H9 (cell line): ENCODE measurements around the gene ACVR1B. TPM values are rescaled to one million over a fixed set of nuclear protein-coding genes. Genes with fewer than 3 reads are reported as not detected.

ENCODE experiments used
- DNase-seq: peaks from one replicate; pipeline ENCODE4 v3.0.0-alpha.2; 2017
- H2AFZ ChIP-seq: one replicate; pipeline ENCODE4 v1.6.1; 2013; ENCODE audit warnings: mild to moderate bottlenecking, low read length, control low read depth, moderate library complexity
- H2AK5ac ChIP-seq: 2 replicates; pipeline ENCODE4 v1.6.1; 2013; ENCODE audit warnings: low read length, control low read depth, mixed read lengths; ENCODE audit not compliant: insufficient read length
- H2BK120ac ChIP-seq: one replicate; pipeline ENCODE4 v1.6.1; 2013; ENCODE audit warnings: low read depth, mild to moderate bottlenecking, low read length, control low read depth, inconsistent platforms; ENCODE audit not compliant: poor library complexity, severe bottlenecking
- H2BK12ac ChIP-seq: 2 replicates; pipeline ENCODE4 v1.6.1; 2013; ENCODE audit warnings: low read length, control low read depth, mixed read lengths, low read depth; ENCODE audit not compliant: insufficient read length
- H2BK15ac ChIP-seq: 2 replicates; pipeline ENCODE4 v1.6.1; 2013; ENCODE audit warnings: low read depth, low read length, control low read depth
- H2BK20ac ChIP-seq: one replicate; pipeline ENCODE4 v1.6.1; 2013; ENCODE audit warnings: low read depth, mild to moderate bottlenecking, low read length, control low read depth, inconsistent platforms; ENCODE audit not compliant: poor library complexity, severe bottlenecking
- H2BK5ac ChIP-seq: 2 replicates; pipeline ENCODE4 v1.6.1; 2013; ENCODE audit warnings: low read length, control low read depth, mixed read lengths; ENCODE audit not compliant: insufficient read length
- H3K14ac ChIP-seq: 2 replicates; pipeline ENCODE4 v1.6.1; 2013; ENCODE audit warnings: low read length, control low read depth; ENCODE audit not compliant: insufficient read depth
- H3K18ac ChIP-seq: 2 replicates; pipeline ENCODE4 v1.6.1; 2013; ENCODE audit warnings: low read depth, mild to moderate bottlenecking, mixed read lengths, low read length, control low read depth; ENCODE audit not compliant: insufficient read length
- H3K23ac ChIP-seq: 2 replicates; pipeline ENCODE4 v1.6.1; 2013; ENCODE audit warnings: low read length, control low read depth, mixed read lengths, low read depth; ENCODE audit not compliant: insufficient read length
- H3K23me2 ChIP-seq: 2 replicates; pipeline ENCODE4 v1.6.1; 2013; ENCODE audit warnings: low read depth, mild to moderate bottlenecking, mixed read lengths, low read length, control low read depth; ENCODE audit not compliant: insufficient read length, poor library complexity, severe bottlenecking
- H3K27ac ChIP-seq: 2 replicates; pipeline ENCODE4 v1.5.1; 2013; ENCODE audit warnings: low read length, control low read depth, mixed read lengths, low read depth; ENCODE audit not compliant: insufficient read length
- H3K27me3 ChIP-seq: 2 replicates; pipeline ENCODE4 v1.6.1; 2013; ENCODE audit warnings: low read length, control low read depth, inconsistent platforms; ENCODE audit not compliant: insufficient read depth
- H3K4ac ChIP-seq: 2 replicates; pipeline ENCODE4 v1.6.1; 2013; ENCODE audit warnings: low read depth, mild to moderate bottlenecking, control low read depth, inconsistent platforms, low read length, moderate library complexity
- H3K4me1 ChIP-seq: 2 replicates; pipeline ENCODE4 v1.6.1; 2013; ENCODE audit warnings: low read length, control low read depth, inconsistent platforms; ENCODE audit not compliant: insufficient read depth
- H3K4me2 ChIP-seq: 2 replicates; pipeline ENCODE4 v1.6.1; 2013; ENCODE audit warnings: low read length, control low read depth, mixed read lengths; ENCODE audit not compliant: insufficient read length, insufficient read depth
- H3K56ac ChIP-seq: 2 replicates; pipeline ENCODE4 v1.6.1; 2013; ENCODE audit warnings: low read depth, mild to moderate bottlenecking, mixed read lengths, low read length, control low read depth; ENCODE audit not compliant: insufficient read length
- H3K79me1 ChIP-seq: 2 replicates; pipeline ENCODE4 v1.6.1; 2013; ENCODE audit warnings: low read depth, mild to moderate bottlenecking, moderate library complexity, low read length, control low read depth, inconsistent platforms; ENCODE audit not compliant: insufficient read depth, poor library complexity, severe bottlenecking
- H3K79me2 ChIP-seq: 2 replicates; pipeline ENCODE4 v1.6.1; 2013; ENCODE audit warnings: low read length, control low read depth, inconsistent platforms; ENCODE audit not compliant: insufficient read depth
- H3K9ac ChIP-seq: 2 replicates; pipeline ENCODE4 v1.6.1; 2013; ENCODE audit warnings: low read length, control low read depth, mixed read lengths; ENCODE audit not compliant: insufficient read length; ENCODE audit errors: extremely low read depth
- H3K9me3 ChIP-seq: one replicate; pipeline ENCODE4 v1.6.1; 2013; ENCODE audit warnings: low read depth, low read length, inconsistent platforms; ENCODE audit not compliant: control insufficient read depth
- H3T11ph ChIP-seq: one replicate; pipeline ENCODE4 v1.6.1; 2013; ENCODE audit warnings: mild to moderate bottlenecking, low read length, control low read depth, inconsistent platforms
- H4K20me1 ChIP-seq: one replicate; pipeline ENCODE4 v1.6.1; 2013; ENCODE audit not compliant: control insufficient read depth, insufficient read length, insufficient read depth
- H4K5ac ChIP-seq: 2 replicates; pipeline ENCODE4 v1.6.1; 2013; ENCODE audit warnings: low read depth, mild to moderate bottlenecking, mixed read lengths, low read length, control low read depth; ENCODE audit not compliant: insufficient read length
- H4K8ac ChIP-seq: replicated peaks from 2 replicates; pipeline ENCODE4 v1.6.1; 2013; ENCODE audit warnings: low read length, control low read depth, mixed read lengths, low read depth; ENCODE audit not compliant: insufficient read length
- H4K91ac ChIP-seq: 2 replicates; pipeline ENCODE4 v1.6.1; 2013; ENCODE audit warnings: low read depth, mild to moderate bottlenecking, moderate library complexity, mixed read lengths, low read length, control low read depth; ENCODE audit not compliant: insufficient read length
- H3K27ac Mint-ChIP-seq, 3 experiments: 2 replicates in 2 of 3; 3 replicates in 1 of 3; pipeline ENCODE4 v1.8.0; 2020 to 2021; ENCODE audit warnings: mixed read lengths in 3 of 3, mild to moderate bottlenecking in 1 of 3, moderate library complexity in 1 of 3
- H3K27me3 Mint-ChIP-seq: 2 replicates; pipeline ENCODE4 v1.8.0; 2021; ENCODE audit warnings: low read depth, mild to moderate bottlenecking, moderate library complexity, mixed read lengths
- H3K36me3 Mint-ChIP-seq, 3 experiments: 2 replicates in 2 of 3; 3 replicates in 1 of 3; pipeline ENCODE4 v1.8.0; 2020 to 2021; ENCODE audit warnings: low read depth in 3 of 3, mixed read lengths in 3 of 3; ENCODE audit not compliant: insufficient read depth in 1 of 3
- H3K4me1 Mint-ChIP-seq, 2 experiments: 2 replicates each; pipeline ENCODE4 v1.8.0; 2020; ENCODE audit warnings: mixed read lengths in 2 of 2
- H3K4me3 Mint-ChIP-seq, 2 experiments: 2 replicates in 1 of 2; 3 replicates in 1 of 2; pipeline ENCODE4 v1.8.0; 2020 to 2021; ENCODE audit warnings: mild to moderate bottlenecking in 2 of 2, mixed read lengths in 2 of 2, moderate library complexity in 1 of 2
- H3K9me3 Mint-ChIP-seq, 2 experiments: 2 replicates in 1 of 2; 3 replicates in 1 of 2; pipeline ENCODE4 v1.8.0; 2020; ENCODE audit warnings: mild to moderate bottlenecking in 2 of 2, mixed read lengths in 2 of 2, moderate library complexity in 1 of 2
- WGBS: extraction: QIAGEN DNeasy Blood & Tissue Kit; methylation state at CpG from one replicate; pipeline ENCODE4 v1.1.7; 2013; ENCODE audit warnings: missing lambda C conversion rate, low lambda C conversion rate, mixed read lengths; ENCODE audit not compliant: insufficient read length; ENCODE audit errors: extremely low coverage; 5-methylcytosine and 5-hydroxymethylcytosine counted together
- total RNA-seq: library from RNA; stranded (reverse); gene quantifications from 2 replicates; pipeline ENCODE4 v1.2.1, GENCODE V29; 2021
- TF ChIP-seq, protein P1 (sequence below): fragments of 200-600 bp; sonication (generic); conservative IDR thresholded peaks from 3 replicates; pipeline ENCODE4 v1.8.0; 2021; ENCODE audit warnings: antibody characterized with exemption, mild to moderate bottlenecking

The ACVR1B gene
- total RNA-seq, 1 experiment from 2014 or later: 16.3 TPM

DNA sequence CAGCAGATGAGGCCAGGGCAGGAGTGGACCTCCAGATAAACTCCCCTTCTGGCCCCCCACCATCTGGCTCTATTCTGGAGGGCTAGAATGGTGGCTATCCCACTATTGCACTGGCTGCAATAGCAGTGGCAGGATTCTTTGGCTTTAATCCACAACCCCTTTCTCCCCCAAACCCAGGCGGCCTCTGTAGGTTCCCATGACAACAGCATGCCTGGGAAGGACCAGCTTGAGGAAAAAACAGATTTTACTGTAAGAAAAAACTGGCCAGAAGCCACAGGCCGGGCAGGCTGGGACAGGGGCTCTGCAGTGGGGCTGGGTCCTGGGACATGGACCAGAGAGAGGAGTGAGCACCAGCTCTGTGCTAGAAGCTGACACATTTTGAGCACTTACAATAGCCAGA lies 13.6 kb upstream of the ACVR1B start:
- H3K23ac ChIP-seq: no peak overlapping the region
- WGBS: no CpG with 5 or more reads among the region's 2 CpGs
- H3K79me1 ChIP-seq: no peaks in the 10 kb centered on the region
- no peaks in the 10 kb centered on the region for H4K20me1 ChIP-seq
- H2BK120ac ChIP-seq: no peak overlapping the region
- no peak overlapping the region for H3K9ac ChIP-seq
- Mint-ChIP-seq H3K27ac (no peak overlapping the region), H3K4me1 (peaks cover 12 to 15% of the 10 kb centered on the region in 2 experiments; a peak in 3 of 4 replicates), H3K27me3 (peaks cover 24% of the 10 kb centered on the region), H3K4me3 (no peak overlapping the region), H3K9me3 (no peaks in the 10 kb centered on the region), H3K36me3 (no peaks in the 10 kb centered on the region)
- no peak overlapping the region for H2BK5ac ChIP-seq
- no peaks in the 10 kb centered on the region for H3K79me2 ChIP-seq
- H3K4ac ChIP-seq: no peak overlapping the region
- H3K14ac ChIP-seq: no peak overlapping the region
- no peaks in the 10 kb centered on the region for H3K23me2 ChIP-seq
- no peak overlapping the region for H2BK20ac ChIP-seq
- no peak for DNase-seq
- H3K4me1 ChIP-seq: no peaks in the 10 kb centered on the region; the same call in 1 of the 2 replicates
- H3K4me2 ChIP-seq: no peak overlapping the region
- H3K18ac ChIP-seq: no peak overlapping the region
- H2AFZ ChIP-seq: no peak overlapping the region
- H4K5ac ChIP-seq: no peak overlapping the region
- no peak overlapping the region for H2AK5ac ChIP-seq
- H3K9me3 ChIP-seq: no peaks in the 10 kb centered on the region
- no peak overlapping the region for H3K56ac ChIP-seq
- TF ChIP-seq, protein P1, sequence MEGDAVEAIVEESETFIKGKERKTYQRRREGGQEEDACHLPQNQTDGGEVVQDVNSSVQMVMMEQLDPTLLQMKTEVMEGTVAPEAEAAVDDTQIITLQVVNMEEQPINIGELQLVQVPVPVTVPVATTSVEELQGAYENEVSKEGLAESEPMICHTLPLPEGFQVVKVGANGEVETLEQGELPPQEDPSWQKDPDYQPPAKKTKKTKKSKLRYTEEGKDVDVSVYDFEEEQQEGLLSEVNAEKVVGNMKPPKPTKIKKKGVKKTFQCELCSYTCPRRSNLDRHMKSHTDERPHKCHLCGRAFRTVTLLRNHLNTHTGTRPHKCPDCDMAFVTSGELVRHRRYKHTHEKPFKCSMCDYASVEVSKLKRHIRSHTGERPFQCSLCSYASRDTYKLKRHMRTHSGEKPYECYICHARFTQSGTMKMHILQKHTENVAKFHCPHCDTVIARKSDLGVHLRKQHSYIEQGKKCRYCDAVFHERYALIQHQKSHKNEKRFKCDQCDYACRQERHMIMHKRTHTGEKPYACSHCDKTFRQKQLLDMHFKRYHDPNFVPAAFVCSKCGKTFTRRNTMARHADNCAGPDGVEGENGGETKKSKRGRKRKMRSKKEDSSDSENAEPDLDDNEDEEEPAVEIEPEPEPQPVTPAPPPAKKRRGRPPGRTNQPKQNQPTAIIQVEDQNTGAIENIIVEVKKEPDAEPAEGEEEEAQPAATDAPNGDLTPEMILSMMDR: no peak
- H2BK12ac ChIP-seq: no peak overlapping the region
- H4K8ac ChIP-seq: no peak overlapping the region
- no peak overlapping the region for H3T11ph ChIP-seq
- H3K27me3 ChIP-seq: no peaks in the 10 kb centered on the region
- no peak overlapping the region for H3K27ac ChIP-seq
- H4K91ac ChIP-seq: no peak overlapping the region
- H2BK15ac ChIP-seq: no peak overlapping the region
